LNCAP (cell line): ENCODE measurements around the gene GRM4.

Source experiments
- CTCF ChIP-seq: fragments of 450-650 bp; IDR thresholded peaks from 2 replicates; pipeline ENCODE4 v1.5.1; 2017; ENCODE audit warnings: mild to moderate bottlenecking

GRM4 gene

GRCh38 chr6:34096814-34097213, 49.1 kb downstream of the GRM4 start:
- no peak for TF ChIP-seq CTCF

- TF ChIP-seq CTCF: no peak
These were observed 49.7 kb downstream of the GRM4 start for GRCh38 chr6:34096193-34096592.

DNA sequence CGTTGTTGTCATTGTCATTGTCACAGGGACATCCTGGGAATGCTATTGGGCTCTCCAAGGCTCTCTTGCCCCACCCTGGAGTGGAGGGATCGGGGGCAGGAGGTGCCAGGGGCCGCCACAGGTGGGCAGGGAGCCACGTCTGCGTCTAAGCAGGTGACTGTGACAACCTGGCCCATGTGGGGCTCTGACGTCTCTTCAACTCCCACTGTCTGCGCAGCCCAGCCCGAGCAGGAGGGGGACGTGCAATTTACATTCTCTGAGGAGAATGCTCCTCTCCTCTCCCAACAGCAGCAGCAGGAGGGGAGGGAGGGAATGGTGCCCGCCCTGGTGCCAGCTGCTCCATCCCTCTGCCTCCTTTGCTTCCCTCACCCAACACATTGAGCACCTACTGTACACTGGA, 50.1 kb downstream of the GRM4 start:
- no peak for TF ChIP-seq CTCF

GRCh38 chr6:34095136-34095505, 50.8 kb downstream of the GRM4 start:
- TF ChIP-seq CTCF: no peak

DNA sequence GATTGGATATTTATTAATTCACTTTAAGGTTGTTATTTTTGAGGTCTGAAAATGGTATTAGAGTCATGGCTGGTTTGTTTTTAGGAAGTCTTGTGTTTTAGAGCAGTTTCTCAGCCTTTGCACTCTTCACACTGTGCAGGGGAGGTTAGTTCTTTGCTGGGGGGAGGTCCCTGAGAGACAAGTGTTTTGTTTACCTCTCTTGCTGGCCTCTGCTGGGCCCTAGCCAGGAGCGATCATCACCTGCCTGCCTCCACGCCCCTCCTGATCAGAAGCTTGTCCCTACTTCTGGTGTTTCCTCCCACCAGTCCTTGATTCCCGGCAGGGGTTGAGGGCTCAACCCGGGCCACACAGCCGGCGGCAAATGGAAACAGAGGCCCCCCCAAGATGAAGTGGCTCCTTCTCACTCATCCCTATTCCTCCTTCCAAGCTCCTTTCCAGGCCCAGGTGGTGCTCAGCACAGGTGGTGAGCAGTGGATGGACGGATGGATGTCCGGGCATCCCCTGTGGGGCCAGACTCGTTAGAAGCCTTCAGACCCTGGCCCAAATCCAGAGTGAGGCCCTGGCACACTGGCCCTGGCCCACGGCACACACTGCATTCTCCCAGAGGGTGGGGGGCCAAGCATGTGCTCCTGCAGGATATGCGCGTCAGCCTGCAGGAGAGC, 51.3 kb downstream of the GRM4 start:
- TF ChIP-seq CTCF: no peak

GRCh38 chr6:34093854-34094430, 51.9 kb downstream of the GRM4 start:
- no peak for TF ChIP-seq CTCF

DNA sequence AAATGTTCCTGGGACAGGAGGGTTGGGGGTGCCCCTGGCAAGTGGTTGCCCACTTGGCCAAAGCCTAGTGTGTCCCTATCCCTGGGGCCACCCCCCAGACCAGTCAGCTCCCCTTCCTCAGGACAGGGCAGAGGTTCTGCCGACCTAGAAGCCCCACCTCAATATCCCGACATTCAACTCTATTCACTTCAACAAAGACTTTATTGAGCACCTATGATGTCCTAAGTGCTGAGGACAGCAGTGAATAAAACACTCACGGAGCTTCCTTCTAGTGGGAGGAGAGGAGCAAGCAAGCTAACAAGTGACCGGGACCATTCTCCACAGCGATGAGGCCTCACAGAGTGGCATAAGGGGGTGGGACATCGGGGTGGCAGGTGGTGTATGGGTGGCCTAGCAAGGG, 52.7 kb downstream of the GRM4 start:
- no peak for TF ChIP-seq CTCF

GRCh38 chr6:34092631-34093030, 53.3 kb downstream of the GRM4 start:
- TF ChIP-seq CTCF: no peak
